Spleen (tissue), 11 donors: Measurements from ENCODE around the gene CEACAM18. TPM values are rescaled to one million over a fixed set of nuclear protein-coding genes. Genes with fewer than 3 reads are reported as not detected.
"Not testable (repeated sequence)": the region's sequence is repeated elsewhere in the genome, so short reads cannot be mapped to it uniquely, and the experiment has no call there.

ENCODE experiments used
- DNase-seq: peaks from one replicate; pipeline ENCODE4 v3.0.0-alpha.2; 2020
- H3K27ac ChIP-seq, 8 donors: fragments of 200-600 bp; sonication (generic) in 7 of 8; 1 replicate in 4 of 8; 2 replicates in 4 of 8; pipeline versions ENCODE4 v1.5.0 to v1.8.0; 2016 to 2021; ENCODE audit warnings: inconsistent platforms in 4 of 8, mild to moderate bottlenecking in 4 of 8, moderate library complexity in 1 of 8
- H3K27me3 ChIP-seq, 7 donors: fragments of 200-600 bp; sonication (generic) in 6 of 7; replicated peaks in 1 of 7; 1 replicate in 4 of 7; 2 replicates in 3 of 7; pipeline versions ENCODE4 v1.5.0 to v1.8.0; 2016 to 2021; ENCODE audit warnings: inconsistent platforms in 3 of 7, mild to moderate bottlenecking in 1 of 7
- H3K36me3 ChIP-seq, 6 donors: fragments of 200-600 bp; sonication (generic) in 5 of 6; 1 replicate in 4 of 6; 2 replicates in 2 of 6; pipeline versions ENCODE4 v1.5.0 to v1.8.0; 2016 to 2021; ENCODE audit warnings: inconsistent platforms in 2 of 6
- H3K4me1 ChIP-seq, 6 donors: fragments of 200-600 bp; sonication (generic) in 5 of 6; 1 replicate in 3 of 6; 2 replicates in 3 of 6; pipeline versions ENCODE4 v1.5.0 to v1.8.0; 2016 to 2021; ENCODE audit warnings: inconsistent platforms in 3 of 6
- H3K4me3 ChIP-seq, 8 donors: fragments of 200-600 bp; sonication (generic) in 7 of 8; 1 replicate in 4 of 8; 2 replicates in 4 of 8; pipeline versions ENCODE4 v1.5.0 to v1.8.0; 2016 to 2021; ENCODE audit warnings: inconsistent platforms in 4 of 8, mild to moderate bottlenecking in 4 of 8, moderate library complexity in 2 of 8
- H3K9me3 ChIP-seq, 8 donors: fragments of 200-600 bp; sonication (generic) in 7 of 8; 1 replicate in 4 of 8; 2 replicates in 4 of 8; pipeline versions ENCODE4 v1.5.0 to v1.8.0; 2016 to 2021; ENCODE audit warnings: inconsistent platforms in 4 of 8
- POLR2A ChIP-seq, 3 donors: fragments of 450-650 bp; IDR thresholded peaks; one replicate each; pipeline ENCODE4 v1.5.1; 2017; ENCODE audit warnings: antibody characterized with exemption in 3 of 3, mild to moderate bottlenecking in 1 of 3
- POLR2AphosphoS5 ChIP-seq, 3 donors: sonication (generic); formaldehyde crosslinking; IDR thresholded peaks; one replicate each; pipeline ENCODE4 v1.5.1; 2017; ENCODE audit warnings: antibody characterized with exemption in 3 of 3
- WGBS, 5 donors: extraction: QIAGEN DNeasy Blood & Tissue Kit in 3 of 5; methylation state at CpG; one replicate each; pipeline versions ENCODE4 v1.1.5 to v1.1.7; 2013 to 2018; 5-methylcytosine and 5-hydroxymethylcytosine counted together
- intact Hi-C: fragments of 100-400 bp; cut with DNase I; formaldehyde crosslinking; loops from one replicate; pipeline ENCODE4 v1.15.0; 2023; ENCODE audit warnings: low total_unique reads
- polyA plus RNA-seq, 3 donors: library from polyadenylated mRNA; stranded (reverse); fragments of 200-250 nt; gene quantifications; one replicate each; pipeline ENCODE4 v1.2.1, GENCODE V29; 2013
- total RNA-seq, 7 donors: library from RNA; depleted of rRNA in 3 of 7; stranded (reverse); fragments of >200 nt in 3 of 7; fragmentation: NEBNext Ultra II Directional in 4 of 7; extraction: Animal tissue kit (Norgen Biotek cat#: 25700) in 4 of 7; gene quantifications; one replicate each; pipeline versions ENCODE4 v1.1.0 to v1.2.1, GENCODE V29; 2016 to 2021
- TF ChIP-seq, protein P1 (sequence below), 11 experiments: fragments of 200-600 bp in 7 of 11; fragments of 450-650 bp in 4 of 11; sonication (generic) in 4 of 11; IDR thresholded peaks in 8 of 11; conservative IDR thresholded peaks in 3 of 11; 1 replicate in 7 of 11; 2 replicates in 4 of 11; pipeline versions ENCODE4 v1.4.0 to v1.8.0; 2016 to 2021; ENCODE audit warnings: antibody characterized with exemption in 11 of 11, inconsistent platforms in 4 of 11, mild to moderate bottlenecking in 1 of 11
- donor health status: healthy with polysubstance abuse.
- donor health status: DM: no; HTN: no; CAD: no; lungs with moderate emphysema.
- donor health status: DM: no; HTN: no; CAD: no.
- donor health status: Bipolar disorder and iron deficiency.
- donor health status: healthy.
- donor health status: DM: no; HTN: no; CAD: no.
- donor health status: DM: yes; HTN: yes; CAD: no.

The CEACAM18 gene
- total and polyA plus RNA-seq, 10 donors = not detected

DNA sequence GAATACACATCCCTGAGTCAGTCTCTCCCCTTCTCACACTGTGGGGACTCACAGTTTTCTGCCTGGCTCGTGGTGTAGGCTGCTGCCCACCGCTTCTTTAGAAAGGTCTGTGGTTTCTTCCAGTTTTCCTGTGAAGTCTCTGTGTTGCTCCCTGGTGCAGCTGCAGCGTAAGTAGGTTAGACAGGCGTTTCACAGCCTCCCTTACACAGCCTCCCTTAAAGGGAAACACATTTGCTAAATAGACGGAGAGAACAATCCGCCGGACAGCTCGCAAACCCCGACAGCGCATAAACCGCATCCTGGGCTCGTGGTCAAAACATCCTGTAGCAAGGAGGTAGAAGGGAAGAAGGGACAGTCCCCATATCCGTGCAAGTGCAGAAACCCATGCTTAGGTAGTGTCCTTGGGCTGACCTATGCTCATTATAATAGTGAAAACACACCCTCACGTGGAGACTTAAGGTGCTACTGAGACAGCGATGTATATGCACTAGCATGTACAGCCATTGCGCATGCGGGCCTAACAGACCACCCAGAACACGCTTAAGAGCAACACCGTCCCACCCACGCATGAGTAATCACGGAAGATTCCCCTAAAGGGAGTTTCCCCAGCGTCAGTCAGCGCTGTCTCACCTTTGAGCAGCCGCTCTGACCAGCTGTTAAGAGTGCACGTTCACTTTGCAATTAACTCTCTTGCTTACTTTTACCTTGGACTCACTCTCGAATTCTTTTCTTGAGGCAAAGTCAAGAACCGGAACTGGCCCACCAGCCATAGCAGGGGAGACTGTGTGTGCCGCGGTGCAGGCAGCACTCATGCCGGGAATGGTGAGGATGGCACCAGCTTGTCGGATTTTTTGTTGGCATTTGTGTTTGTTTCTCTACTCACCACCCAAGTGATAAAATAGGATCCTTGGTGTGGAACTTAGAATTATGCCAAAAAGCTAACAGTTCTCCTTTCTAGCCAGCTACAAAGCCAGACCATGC, 36.6 kb upstream of the CEACAM18 start:
- peak in 2 of 3 donors; percentile 60 to 80 for TF ChIP-seq POLR2AphosphoS5 (IDR thresholded peaks at IDR 0.05)
- TF ChIP-seq, protein P1, sequence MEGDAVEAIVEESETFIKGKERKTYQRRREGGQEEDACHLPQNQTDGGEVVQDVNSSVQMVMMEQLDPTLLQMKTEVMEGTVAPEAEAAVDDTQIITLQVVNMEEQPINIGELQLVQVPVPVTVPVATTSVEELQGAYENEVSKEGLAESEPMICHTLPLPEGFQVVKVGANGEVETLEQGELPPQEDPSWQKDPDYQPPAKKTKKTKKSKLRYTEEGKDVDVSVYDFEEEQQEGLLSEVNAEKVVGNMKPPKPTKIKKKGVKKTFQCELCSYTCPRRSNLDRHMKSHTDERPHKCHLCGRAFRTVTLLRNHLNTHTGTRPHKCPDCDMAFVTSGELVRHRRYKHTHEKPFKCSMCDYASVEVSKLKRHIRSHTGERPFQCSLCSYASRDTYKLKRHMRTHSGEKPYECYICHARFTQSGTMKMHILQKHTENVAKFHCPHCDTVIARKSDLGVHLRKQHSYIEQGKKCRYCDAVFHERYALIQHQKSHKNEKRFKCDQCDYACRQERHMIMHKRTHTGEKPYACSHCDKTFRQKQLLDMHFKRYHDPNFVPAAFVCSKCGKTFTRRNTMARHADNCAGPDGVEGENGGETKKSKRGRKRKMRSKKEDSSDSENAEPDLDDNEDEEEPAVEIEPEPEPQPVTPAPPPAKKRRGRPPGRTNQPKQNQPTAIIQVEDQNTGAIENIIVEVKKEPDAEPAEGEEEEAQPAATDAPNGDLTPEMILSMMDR (IDR thresholded peaks at IDR 0.05 in 8 of 11, conservative IDR thresholded peaks at IDR 0.05 in 3 of 11) = peak in 3 of 11 experiments; percentile 11 to 33 (median 29)
- no peak for TF ChIP-seq POLR2A (IDR thresholded peaks at IDR 0.05)
- H3K27me3 ChIP-seq = peaks cover 0 to 44% (median 5%) of the 10 kb centered on the region in 7 donors
- DNase-seq = peak; percentile 90
- peaks cover 11 to 48% (median 32%) of the 10 kb centered on the region in 6 donors for H3K4me1 ChIP-seq
- peak overlapping the region in 6 of 8 donors; percentile 20 to 64 (median 46) for H3K27ac ChIP-seq
- no peaks in the 10 kb centered on the region for H3K9me3 ChIP-seq
- H3K36me3 ChIP-seq = no peaks in the 10 kb centered on the region
- WGBS, 5 donors = 20 to 38% (median 27%) methylated on average over 26 to 31 of the region's 31 CpGs
- peak overlapping the region in 4 of 8 donors; percentile 12 to 55 (median 19) for H3K4me3 ChIP-seq
- intact Hi-C loops = loop anchor here (5.0 kb wide), 1 partner anchor 104 kb away; no protein-coding TSS in a partner anchor

DNA sequence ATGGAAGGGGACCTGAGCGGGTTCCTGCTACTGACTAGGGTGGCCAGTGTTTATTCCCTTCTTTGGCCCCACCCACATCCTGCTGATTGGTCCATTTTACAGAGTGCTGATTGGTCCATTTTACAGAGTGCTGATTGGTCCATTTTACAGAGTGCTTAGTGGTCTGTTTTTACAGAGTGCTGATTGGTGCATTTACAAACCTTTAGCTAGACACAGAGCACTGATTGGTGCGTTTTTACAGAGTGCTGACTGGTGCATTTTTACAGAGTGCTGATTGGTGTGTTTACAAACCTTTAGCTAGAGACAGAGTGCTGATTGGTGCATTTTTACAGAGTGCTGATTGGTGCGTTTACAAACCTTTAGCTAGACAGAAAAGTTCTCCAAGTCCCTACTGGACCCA, 30.8 kb upstream of the CEACAM18 start:
- H3K36me3 ChIP-seq, H3K4me3 ChIP-seq, intact Hi-C loops, DNase-seq, H3K27ac ChIP-seq: not testable (repeated sequence)
- Histone ChIP-seq H3K9me3 (peaks cover 0 to 16% (median 2%) of the 10 kb centered on the region in 8 donors), H3K4me1 (peaks cover 0 to 18% (median 2%) of the 10 kb centered on the region in 6 donors), H3K27me3 (peaks cover 0 to 38% (median 0%) of the 10 kb centered on the region in 7 donors)
- 73 to 93% (median 87%) methylated on average over 3 of the region's 3 CpGs for WGBS, 5 donors

GRCh38 chr19:51448011-51448410, 30.3 kb upstream of the CEACAM18 start:
- peak; percentile 39 for DNase-seq
- H3K9me3 ChIP-seq = peaks cover 0 to 16% (median 2%) of the 10 kb centered on the region in 8 donors
- no peaks in the 10 kb centered on the region for H3K36me3 ChIP-seq
- H3K4me1 ChIP-seq = peaks cover 0 to 14% (median 0%) of the 10 kb centered on the region in 6 donors
- peaks cover 0 to 35% (median 0%) of the 10 kb centered on the region in 7 donors for H3K27me3 ChIP-seq
- intact Hi-C loops = no loop called here
- no peak overlapping the region for H3K4me3 ChIP-seq
- TF ChIP-seq POLR2A (IDR thresholded peaks at IDR 0.05) (no peak), POLR2AphosphoS5 (IDR thresholded peaks at IDR 0.05) (no peak)
- TF ChIP-seq, protein P1 (IDR thresholded peaks at IDR 0.05 in 8 of 11, conservative IDR thresholded peaks at IDR 0.05 in 3 of 11) = no peak
- peak overlapping the region in 1 of 8 donors; percentile 19 for H3K27ac ChIP-seq
- WGBS, 5 donors = 68 to 90% (median 82%) methylated on average over 7 of the region's 7 CpGs

DNA sequence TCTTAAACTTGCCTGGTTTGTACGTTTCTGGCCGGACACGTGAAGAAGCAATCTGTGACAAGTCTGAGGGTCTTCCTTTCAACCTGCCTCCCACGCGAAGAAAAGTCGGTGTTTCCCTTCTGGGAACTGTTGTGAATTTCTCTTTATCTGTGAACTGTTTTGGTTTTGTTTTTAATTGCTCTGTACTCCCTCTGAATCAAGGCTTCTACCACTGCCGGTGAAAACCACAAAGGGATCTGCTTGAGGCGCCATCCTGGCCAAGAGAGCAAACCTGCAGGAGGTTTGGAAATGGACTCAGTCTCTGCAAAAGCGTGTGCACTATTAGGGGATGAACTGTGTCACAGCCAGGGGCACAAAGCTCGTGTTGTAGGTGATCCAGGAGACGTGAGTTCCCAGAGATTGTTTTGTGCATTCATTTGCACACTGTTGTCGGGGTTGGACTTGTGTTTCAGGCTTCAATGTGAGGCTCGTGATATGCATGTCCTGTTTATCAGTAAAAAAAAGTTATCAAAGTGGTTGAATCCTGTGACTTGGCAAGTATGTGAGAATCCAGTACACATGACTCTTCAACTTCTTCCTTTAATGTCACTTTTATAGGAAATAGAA, 29.8 kb upstream of the CEACAM18 start:
- Histone ChIP-seq H3K36me3 (no peaks in the 10 kb centered on the region), H3K4me1 (peaks cover 0 to 14% (median 0%) of the 10 kb centered on the region in 6 donors), H3K27me3 (peaks cover 0 to 35% (median 0%) of the 10 kb centered on the region in 7 donors), H3K27ac (peak overlapping the region in 1 of 8 donors; percentile 19), H3K4me3 (peak overlapping the region in 1 of 8 donors; percentile 6), H3K9me3 (peaks cover 0 to 16% (median 2%) of the 10 kb centered on the region in 8 donors)
- 13 to 32% (median 26%) methylated on average over 13 of the region's 13 CpGs for WGBS, 5 donors
- DNase-seq = peak; percentile 16
- intact Hi-C loops = no loop called here
- TF ChIP-seq POLR2AphosphoS5 (IDR thresholded peaks at IDR 0.05) (no peak), POLR2A (IDR thresholded peaks at IDR 0.05) (no peak)
- TF ChIP-seq, protein P1 (IDR thresholded peaks at IDR 0.05 in 8 of 11, conservative IDR thresholded peaks at IDR 0.05 in 3 of 11) = no peak
